GM19328 (cell line): Measurements from ENCODE around the gene KLF4.
A peak's percentile ranks its signal among the peaks of the same experiment; 100 is the strongest.
"Not testable (repeated sequence)": the region's sequence is repeated elsewhere in the genome, so short reads cannot be mapped to it uniquely, and the experiment has no call there.

Source experiments
- ATAC-seq: cut with Tn5 transposase; IDR thresholded peaks from one replicate; pipeline ENCODE4 v1.9.1; 2021; ENCODE audit warnings: mild to moderate bottlenecking, moderate library complexity; ENCODE audit not compliant: unreplicated experiment

Gene KLF4

DNA sequence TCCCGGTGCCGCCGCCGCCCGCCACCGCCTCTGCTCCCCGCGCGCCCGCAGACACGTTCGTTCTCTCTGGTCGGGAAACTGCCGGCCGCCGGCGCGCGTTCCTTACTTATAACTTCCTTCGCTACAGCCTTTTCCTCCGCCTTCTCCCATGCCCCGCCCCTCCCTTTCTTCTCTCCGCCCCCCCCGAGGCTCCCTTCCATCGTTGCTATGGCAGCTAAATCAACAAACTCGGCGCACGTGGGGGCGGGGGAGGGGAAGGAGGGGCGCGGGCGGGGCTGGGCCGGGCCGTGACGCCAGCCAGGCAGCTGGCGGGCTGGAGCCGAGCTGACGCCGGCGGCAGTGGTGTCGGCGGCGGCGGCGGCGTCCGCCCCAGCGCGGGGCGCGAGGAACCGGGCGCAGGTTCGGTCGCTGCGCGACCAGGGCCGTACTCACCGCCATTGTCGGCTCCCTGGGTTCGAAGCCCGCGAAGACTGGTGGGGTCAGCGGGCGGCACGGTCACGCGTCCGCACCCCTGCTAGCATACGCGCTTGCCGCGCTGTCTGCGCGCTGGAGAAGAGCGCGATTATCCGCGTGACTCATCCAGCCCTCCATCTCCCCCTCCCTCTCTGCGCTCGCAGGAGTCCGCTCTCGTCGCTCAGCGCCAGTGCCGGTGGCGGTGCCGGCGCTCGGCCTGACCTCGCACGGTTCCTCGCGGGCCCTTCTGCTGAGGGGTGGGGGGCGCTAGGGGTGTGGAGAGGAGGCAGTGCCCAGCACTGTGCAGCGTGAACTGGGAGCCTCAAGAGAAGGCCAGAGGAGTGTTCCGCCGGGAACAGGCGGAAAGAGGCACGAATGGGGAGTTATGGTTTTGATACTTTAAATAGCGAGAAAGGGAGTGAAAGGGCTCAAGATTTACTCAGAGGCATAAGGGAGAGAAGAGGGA, at the start of gene KLF4:
Gene KLF4, minus strand, starts transcription at position 83 of the 919 bp plus-strand sequence. CDS start 597 bp downstream, outside the sequence.
- peak; percentile 73 for ATAC-seq

DNA sequence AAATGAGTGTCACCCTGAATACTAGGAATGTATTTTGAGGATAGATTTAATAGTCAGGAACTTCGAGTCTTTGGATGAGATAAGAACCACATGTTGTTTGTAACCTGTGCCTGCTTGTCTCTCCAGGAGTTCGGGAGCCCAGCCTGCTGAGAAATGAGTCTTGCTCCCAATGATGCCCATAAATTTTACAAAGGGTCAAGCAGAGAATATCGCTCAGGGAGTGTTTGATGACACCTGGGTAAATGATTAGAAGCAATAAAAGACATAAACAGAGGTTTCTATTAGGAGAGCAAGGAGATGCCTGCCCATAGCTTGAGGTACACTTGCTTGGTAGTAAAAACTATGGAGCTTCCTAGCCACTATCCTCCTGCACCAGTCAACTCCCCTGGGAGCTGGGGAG, 46.9 kb upstream of the KLF4 start:
- no peak for ATAC-seq

DNA sequence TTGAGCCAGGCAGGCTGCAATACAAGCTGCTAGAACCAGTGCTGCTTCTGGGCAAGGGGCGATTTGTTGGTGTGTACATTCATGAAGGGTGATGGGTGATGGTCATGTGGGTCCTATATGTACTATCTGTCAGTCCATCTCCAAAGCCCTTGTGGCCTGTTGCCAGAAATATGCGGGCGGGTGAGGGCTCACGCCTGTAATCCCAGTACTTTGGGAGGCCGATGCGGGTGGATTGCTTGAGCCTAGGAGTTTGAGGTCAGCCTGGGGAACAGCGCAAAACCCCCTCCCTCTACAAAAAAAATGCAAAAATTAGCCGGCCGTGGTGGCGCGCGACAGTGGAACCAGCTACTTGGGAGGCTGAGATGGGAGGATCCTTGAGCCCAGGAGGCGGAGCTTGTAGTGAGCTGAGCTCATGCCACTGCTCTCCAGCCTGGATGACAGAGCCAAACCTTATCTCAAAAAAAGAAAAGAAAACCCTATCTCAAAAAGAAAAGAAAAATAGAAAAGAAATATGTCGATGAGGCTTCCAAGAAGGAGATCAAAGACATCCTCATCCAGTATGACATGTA, 45.0 kb upstream of the KLF4 start:
- ATAC-seq, result no peak

DNA sequence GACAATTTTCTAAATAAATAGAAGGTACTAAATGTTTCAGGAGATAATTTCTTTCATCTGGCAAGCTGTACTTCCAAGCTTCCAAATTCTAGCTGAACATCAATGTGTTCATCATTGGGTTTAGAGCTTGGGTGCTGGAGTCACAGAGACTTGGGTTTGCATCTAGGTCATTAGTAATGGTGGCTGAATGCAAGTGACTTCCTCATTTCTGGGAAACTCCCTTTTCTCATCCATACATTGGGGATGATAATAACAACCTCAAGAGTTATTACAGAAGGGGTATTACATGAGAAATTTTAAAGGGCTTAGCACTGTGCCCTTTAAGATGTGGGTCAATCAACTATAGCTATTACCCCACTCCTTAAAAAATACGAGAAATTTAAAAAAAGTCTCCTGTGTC, 41.1 kb upstream of the KLF4 start:
- no peak for ATAC-seq

DNA sequence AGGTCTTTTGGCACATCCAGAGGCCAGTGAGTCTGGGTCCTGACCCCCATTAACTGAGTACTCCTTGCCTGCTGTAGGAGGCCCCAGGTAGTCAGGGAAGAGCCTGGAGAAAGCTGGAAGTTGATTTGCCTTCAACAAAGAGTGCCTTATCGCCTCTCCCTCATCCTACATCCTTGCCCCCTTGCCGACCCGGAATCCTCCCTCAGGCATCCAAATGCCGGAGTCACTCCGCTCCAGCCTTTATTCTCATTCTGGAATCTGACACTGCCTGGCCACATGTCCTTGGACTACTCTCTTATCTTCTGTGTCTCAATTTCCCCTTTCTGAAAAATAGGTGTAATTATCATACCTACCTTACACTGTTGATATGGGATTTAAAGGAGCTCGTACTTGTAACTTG, 39.1 kb upstream of the KLF4 start:
- no peak for ATAC-seq

DNA sequence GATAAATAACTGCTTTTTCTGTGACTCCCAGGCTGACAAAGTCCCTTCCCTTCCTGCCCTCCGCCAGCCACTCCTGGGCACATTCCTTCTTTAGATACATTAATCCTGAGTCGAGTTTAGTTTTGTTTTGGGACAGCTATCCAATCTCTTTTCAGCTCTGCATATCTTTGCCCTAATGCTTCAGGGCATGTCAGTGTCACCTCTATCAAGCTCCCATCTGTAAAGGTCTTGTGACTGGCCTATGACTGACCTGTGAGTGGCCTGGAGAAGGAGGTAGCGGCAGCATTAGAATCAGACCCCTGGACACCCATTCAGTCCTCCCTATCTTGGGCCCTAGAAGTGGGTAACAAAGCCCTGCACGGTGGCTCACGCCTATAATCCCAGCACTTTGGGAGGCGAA, 34.0 kb upstream of the KLF4 start:
- no peak for ATAC-seq

DNA sequence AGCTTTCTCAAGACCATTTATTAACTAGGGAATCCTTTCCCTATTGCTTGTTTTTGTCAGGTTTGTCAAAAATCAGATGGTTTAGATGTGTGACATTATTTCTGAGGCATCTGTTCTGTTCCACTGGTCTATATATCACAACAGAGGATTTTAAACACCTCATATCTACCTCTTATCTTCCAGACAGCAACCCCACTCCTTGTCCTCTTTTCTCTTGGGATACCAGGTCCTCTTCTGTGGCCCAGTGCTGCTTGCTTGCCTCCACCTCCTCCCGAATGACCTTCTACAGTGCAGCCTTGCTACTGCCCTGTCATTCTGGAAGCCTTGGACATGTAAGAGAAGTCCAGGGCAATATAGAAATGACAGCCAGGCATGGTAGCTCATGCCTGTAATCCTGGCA, 30.6 kb upstream of the KLF4 start:
- ATAC-seq, result no peak

DNA sequence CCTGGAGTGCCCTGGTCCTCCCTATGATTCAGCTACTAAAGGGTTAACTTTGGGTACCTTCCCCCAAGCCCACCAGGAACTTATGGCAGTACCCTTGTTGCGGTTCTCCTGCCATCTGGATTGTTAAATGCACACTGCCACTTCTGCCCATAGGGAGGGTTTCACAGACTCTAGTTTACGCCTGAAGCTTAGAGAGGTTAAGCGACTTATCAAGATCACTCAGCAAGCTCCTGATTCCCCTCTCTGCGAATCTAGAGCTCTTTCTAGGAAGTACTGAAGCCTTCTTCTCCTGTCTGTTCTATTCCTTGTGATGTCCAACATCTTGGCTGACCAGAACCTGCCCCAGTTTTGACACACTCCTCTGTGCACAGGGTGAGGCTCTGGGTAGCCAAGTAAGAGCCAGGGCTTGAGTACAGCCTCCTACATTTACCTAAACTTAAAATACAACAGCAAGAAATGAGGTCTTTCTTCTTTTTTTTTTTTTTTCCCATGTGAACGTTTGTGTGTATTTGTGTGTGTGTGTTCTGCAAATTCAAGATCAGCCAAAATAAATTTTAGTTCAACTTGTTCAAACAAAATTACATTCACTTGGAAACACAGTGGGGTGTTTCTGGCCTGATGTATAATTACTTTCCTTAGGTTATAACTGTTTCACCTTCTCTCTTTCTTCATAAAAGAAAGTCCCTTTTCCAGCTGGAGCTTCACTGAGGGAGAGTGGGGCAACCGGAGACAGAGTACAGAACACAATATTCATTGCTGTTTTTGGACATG, 28.7 kb upstream of the KLF4 start:
- no peak for ATAC-seq

DNA sequence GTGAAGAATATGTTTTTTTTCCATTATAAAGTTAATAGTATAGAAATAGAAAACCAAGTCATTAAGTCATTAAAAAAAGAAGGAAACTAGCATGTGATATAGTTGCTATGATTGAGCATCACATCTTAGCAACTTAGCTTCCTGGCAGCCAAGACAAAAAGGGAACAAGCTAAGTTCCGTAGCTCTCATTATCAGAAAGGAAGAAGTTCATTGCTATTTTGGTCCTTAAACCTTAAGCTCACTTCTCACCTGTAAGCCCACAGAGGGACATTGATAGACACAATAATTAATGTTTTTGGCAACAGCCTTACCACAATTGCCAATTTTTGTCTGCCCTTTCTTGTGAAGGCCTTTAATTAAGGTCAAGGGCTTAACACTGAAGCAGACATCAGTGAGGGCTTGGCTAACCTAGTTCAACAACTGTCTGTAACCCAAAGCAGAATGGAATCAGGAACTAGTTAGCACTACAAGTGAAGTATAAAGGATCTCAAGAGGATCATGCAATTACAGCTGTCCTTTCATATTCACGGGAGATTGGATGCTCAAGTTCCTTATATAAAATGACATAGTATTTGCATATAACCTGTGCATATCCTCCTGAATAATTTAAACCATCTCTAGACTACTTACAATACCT, 24.0 kb upstream of the KLF4 start:
- ATAC-seq, result no peak

DNA sequence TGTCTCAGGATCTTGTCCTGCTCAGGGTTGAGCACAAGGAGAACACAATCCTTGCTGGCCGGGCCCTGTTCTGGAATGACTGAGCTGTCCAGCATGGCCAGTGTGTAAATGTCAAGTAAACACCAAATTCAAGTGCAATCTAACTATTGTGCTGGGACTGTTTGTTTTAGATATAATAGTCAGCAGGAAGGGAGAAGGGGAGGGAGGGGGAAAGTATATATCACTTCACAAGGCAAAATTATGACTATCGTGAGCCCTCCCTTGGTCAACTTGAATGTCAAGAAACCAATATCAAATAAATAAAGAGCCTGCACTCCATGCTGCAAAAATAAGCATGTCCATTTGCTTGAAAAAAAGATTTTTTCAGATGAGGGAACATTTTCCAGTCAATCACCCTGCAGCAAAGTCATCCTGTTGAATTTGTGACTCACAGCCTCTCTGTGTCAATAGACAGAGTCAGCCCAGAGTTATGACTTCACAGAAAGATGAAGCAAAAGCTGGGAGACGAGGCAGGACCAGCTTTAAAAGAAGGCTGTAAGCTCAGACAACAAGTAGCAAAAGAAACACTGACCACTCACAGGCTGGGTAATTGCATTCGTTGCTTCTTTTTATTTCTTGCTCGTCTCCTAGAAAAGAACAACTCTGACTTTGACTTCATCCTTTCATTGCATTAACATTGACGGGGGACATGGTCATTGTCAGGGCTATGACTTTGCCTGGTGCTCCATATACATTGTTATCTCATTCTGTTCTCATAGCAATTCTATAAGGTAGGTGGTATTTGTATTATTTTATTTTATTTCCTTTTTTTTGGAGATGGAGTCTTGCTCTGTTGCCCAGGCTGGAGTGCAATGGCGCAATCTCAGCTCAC, 15.3 kb upstream of the KLF4 start:
- no peak for ATAC-seq

DNA sequence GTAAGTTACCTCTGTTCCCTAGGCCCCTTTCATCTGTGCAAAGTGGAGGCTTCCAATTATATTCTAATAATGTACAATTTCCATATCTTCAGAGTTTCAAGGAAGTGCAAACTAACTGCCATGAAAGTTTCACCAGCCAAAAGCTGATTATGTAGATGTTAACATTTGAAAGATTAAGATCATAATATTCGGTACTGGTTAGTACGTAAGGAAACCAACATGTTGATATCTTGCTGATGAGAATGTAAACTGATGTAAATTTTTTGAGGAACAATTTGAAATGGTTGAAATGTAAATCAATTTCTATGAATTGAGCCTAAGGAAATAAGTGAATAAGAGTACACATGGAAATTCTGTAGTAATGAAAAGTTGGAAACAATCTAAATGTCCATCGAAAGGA, 12.9 kb upstream of the KLF4 start:
- no peak for ATAC-seq

DNA sequence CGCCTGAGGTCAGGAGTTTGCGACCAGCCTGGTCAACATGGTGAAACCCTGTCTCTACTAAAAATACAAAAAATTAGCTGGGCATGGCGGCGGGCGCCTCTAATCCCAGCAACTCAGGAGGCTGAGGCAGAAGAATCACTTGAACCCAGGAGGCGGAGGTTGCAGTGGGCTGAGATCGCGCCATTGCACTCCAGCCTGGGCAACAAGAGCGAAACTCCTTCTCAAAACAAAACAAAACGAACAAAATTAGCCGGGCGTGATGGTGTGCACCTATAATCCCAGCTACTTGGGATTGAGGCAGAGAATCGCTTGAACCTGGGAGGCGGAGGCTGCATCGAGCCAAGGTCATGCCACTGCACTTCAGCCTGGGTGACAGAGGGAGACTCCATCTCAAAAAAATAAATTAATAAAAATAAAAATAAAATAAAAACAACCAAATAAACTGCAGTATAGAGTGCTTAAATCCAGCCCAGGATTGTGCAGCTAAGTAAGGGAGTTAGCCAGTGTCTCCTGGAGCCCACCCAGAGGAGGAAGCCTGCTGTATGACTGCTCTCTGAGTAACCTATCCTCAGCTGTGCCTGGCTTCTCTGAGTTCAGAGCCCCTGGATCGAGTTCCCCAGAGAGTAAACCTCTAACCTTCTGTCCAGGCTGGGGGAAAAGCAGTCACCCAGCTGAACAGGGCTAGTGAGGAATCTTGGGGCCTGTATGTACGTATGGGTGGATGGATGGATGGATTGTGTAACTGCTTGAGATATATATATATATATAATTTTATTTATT, 11.0 kb upstream of the KLF4 start:
- not testable (repeated sequence) for ATAC-seq

DNA sequence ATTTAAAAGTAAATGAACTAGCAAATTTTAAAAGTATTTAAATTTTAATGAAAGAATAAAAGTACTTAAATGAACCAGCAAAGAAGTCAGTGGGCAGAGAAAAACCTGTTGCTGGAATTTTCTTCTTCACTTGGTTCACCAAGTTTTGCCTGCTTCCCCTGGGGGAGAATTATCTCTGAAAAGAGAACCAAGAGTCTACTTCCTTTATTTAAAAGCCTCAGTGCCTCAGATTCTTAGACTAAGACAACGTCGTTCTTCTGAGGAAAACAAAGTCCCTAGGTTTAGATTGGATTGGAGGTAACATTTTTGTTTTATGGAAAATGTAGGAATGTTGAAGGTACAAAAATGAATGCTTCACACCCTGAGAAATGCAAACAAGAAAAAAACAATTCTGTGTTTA, 7.4 kb upstream of the KLF4 start:
- no peak for ATAC-seq

DNA sequence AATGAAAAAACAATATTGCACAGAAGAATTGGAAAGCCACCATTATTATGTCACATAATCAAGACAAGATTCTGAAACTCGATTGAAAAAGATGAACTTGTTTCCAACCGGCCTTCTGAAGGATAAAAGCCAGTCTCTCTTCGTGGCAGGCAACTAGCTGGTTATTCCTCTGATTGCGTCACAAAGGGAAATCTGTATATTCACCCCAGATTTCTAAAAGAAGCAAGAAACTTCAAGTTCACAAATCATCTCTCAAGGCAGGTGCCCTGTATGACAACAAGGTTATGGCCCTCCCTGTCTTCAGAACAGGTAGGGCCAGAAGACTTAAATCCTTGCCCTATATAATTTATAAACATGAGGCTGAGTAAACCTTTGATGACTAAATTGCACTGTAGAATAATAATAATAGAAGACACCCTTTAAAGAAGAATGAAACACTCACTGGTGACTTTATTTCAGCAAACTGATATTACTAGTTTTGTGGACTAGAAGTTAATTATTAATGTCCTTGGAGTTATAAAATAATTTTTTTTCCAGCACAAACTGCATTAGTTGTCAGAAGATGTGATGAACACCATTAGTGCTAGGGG, 2.9 kb upstream of the KLF4 start:
- no peak for ATAC-seq

DNA sequence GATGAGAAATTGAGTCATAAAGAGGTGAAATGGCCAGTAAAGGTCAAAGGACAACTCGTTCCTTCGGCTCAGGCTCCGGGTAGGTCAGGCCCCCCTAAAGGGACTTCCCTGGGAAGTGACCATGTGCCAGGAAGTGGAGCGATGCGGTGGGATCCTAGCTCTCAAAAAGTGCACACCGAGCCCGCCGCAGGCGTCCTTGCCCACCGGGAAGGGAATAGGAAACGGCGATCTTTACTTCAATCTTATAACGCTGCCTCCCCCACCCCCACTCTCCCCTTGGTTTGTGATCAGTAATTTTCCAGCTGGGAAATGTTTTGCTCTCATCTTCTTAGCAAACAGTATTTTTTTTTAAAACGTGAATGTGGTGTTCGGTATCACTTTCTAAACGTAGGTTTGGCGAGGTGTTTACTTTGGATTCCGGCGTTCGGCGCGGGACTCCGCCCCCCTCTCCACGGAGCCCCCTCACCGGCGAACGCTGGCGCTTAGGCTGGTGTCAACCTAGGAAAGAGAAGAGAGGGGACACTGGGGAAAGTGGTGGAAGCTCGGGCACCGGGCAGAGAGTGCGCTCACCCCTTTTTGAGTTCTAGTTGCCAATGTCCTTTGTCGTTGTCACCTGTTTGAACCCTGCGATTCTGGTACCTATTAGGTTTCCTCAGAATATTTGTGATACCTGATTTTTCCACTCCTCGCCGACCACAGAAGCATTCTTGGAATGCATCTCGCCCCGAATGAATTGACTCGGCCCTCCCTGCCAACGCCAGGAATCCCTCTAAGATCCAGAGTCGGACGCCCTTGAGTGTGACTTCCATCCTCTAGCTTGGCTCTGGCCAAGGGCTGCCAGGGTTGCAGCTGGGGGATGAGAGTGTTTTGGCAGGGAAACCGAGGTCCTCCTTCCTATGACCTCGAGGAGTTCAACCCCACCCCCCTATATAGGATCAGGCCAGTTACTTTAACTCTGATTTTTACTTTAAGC, 1.8 kb upstream of the KLF4 start:
- ATAC-seq, result no peak

DNA sequence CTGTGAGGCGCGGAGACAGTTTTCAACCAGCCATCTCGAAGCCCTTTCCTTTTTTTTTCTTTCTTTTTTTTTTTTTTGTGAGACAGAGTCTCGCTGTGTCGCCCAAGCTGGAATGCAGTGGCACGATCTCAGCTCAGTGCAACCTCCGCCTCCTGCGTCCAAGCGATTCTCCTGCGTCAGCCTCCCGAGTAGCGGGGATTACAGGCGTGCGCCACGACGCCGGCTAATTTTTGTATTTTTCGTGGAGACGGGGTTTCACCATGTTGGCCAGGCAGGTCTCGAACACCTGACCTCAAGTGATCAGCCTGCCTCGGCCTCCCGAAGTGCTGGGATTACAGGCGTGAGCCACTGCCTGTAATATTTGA, 1.0 kb upstream of the KLF4 start:
- ATAC-seq, result not testable (repeated sequence)

DNA sequence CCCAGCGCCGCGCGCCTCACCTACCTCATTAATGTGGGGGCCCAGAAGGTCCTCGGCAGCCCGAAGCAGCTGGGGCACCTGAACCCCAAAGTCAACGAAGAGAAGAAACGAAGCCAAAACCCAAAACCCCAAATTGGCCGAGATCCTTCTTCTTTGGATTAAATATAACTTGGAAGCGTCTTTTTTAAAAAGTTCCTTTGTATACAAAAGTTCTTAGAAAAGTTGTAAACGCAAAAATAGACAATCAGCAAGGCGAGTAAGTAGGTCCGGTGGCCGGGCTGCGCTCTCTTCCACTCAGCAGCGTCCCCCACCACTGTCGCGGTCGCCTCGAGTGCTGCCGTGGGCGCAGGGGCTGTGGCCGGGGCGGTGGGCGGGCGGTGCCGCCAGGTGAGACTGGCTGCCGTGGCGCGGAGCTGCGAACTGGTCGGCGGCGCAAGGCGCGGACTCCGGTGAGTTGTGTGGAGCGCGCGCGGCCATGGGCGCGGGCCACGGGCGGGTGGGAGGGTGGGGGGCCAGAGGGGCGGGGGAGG, 360 bp downstream of the KLF4 start:
- peak; percentile 41 for ATAC-seq
